ENCODE results near the gene USP40.

Gene USP40

GRCh38 chr2:233495503-233496496 is 70.8 kb downstream of the USP40 start:
- DNase-seq = no peak

DNA sequence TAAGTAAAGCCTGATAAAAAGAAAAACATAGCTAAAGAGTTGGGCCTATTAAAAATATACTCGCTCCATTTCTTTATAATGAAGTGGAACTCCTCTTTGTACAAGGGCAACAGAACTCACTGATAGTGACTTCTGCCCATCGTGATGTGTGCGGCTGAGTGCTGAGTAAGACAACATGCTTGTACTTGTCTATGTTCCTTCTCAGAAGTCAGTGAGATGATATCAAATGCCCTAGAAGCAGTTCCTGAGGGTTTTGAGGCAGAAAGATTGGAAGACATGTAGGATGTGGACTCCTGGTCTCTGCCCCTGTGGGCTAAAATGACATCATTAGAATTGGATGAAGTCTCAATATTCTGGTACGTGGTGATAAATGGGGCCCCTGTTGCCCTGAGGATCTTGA is 73.8 kb downstream of the USP40 start:
- no peak for DNase-seq

- no peak for DNase-seq
Observed at GRCh38 chr2:233492078-233492477, 74.5 kb downstream of the USP40 start.

DNA sequence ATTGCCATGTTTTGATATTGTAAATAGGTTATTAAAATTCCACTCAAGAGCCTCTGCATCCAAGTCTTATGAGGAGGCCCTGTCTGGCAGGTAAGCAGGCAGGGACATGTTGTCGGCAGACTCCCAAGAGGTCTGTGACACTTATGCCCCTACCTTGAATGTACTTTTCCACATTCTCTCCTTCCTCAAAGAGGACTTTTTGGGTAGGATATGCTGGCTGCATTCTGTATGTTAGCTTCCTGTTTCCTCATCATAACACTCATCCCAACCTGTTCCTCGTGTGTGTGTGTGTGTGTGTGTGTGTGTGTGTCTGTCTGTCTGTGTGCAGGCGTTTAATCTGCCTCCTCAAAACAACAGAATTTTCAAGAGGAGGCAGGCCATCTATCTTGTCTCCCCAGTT is 75.3 kb downstream of the USP40 start:
- no peak for DNase-seq

DNA sequence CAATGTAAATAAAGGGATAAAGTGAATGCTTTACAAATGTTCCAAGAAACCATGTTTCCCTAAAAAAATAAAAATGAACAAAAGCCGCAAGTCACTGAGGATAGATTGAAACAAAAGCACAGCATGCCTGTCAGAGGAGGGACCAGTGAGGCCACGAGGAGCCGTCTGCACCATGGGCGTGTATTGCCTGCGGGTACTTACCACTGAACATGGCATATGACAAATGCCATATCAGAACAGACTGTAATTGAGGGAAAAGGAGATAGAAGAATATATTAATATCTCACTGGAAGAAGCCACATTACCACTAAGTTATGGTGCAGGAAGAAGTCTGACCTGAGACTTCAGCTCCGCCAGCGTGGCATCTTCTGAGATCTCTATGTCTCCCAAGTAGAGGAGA is 75.8 kb downstream of the USP40 start:
- DNase-seq = no peak

GRCh38 chr2:233489666-233490065 is 76.9 kb downstream of the USP40 start:
- no peak for DNase-seq

- no peak for DNase-seq
Observed at GRCh38 chr2:233489143-233489542, 77.4 kb downstream of the USP40 start.

- DNase-seq = no peak
Observed at GRCh38 chr2:233487748-233488345, 78.7 kb downstream of the USP40 start.

- DNase-seq = no peak
Observed at GRCh38 chr2:233486778-233487552, 79.6 kb downstream of the USP40 start.

DNA sequence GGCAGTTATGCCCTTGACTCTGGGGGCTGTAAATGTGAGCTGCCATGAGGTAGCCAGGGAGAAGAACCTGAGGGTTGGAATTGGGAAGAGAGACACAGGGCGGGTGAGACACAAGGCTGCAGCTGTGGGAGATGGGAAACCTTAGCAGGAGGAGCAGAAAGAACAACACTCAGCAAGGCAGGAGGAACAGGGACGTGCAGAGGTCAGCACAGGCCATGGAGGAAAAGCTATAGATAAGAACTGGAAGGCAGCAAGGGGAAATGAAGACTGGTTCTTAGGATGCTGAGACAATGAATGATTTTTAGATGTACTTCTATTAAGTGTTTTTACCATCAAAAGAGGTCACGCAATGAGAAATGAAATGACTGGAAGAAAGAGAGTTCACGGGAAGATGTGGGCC is 80.2 kb downstream of the USP40 start:
- no peak for DNase-seq

- DNase-seq = no peak
Observed at GRCh38 chr2:233485726-233486125, 80.9 kb downstream of the USP40 start.

GRCh38 chr2:233482616-233483015 is 84.0 kb downstream of the USP40 start:
- no peak for DNase-seq

DNA sequence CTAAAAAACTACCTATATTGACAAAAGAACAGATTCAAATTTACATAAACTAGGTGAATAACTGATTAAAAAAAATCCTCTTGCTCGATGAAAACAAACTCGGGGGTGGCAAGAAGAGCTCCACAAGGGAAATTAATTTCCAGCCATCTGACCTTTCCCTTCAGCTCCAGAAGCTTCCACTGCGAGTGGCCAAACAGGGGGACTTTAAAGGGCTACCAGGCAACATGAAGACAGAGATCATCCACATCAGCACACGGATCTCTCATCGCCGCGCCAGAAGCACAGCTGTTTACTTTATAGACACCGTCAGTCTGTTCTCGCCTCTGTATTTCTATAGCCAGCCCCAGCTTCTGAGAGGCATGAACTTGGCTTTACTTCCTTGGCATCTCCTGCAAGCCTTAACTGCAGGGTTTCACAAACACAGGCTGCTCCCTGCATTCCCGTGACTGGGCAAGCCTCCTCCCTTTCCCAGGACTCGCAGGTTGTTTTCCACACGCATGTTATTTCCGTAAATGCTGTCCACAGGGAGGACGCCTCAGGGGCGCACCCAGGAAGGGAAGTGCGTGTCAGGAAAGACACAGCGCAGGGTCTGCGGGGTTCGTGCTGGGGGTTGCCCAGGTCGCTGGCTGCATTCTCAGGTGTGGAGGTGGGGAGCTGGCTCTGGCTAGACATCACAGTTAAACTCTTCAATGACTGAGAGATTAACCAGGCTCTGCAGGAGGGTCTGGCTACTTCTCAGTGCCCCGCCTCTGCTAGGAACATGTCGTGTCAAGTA is 85.0 kb downstream of the USP40 start:
- no peak for DNase-seq

GRCh38 chr2:233480490-233481202 is 85.9 kb downstream of the USP40 start:
- no peak for DNase-seq

DNA sequence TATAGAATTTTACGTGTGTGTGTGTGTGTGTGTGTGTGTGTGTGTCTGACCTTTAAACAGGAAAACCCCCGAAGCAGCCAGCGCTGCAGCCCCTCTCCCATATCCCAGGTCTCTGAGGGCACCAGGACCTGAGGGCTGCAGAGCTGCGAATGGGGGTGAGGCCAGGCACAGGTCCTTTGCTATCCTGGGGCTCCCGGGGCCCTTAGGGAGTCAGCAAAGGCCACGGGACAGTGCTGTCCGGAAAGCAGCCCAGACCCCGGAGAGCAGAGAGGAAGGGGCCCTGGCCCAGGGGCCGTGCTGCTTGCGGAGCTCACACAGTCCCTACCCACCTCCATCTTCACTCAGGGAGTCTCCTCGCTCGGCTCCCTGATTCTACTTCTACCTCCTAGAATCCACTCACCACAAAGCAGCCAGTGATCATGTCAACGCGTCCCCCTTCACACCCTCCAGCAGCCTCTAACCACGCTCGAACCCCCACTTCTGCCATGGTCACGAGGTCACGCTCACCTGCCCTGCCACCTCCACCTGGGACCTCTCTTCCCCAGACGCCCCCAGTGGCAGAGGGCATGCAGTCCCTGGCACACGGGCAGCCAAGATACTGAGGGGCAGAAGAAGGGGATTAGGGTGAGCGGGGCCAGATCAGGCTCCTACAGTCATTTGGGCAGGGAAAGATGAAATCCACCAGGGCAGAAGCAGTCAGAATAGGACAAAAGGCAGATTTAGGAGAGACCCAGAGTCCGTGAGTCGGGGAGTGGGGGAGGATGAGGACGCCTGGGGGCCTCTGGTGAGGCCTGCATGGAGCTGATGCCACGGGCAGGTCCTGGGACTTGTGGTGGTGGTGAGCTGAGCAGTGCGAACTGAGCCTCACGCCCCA is 86.7 kb downstream of the USP40 start:
- no peak for DNase-seq

DNA sequence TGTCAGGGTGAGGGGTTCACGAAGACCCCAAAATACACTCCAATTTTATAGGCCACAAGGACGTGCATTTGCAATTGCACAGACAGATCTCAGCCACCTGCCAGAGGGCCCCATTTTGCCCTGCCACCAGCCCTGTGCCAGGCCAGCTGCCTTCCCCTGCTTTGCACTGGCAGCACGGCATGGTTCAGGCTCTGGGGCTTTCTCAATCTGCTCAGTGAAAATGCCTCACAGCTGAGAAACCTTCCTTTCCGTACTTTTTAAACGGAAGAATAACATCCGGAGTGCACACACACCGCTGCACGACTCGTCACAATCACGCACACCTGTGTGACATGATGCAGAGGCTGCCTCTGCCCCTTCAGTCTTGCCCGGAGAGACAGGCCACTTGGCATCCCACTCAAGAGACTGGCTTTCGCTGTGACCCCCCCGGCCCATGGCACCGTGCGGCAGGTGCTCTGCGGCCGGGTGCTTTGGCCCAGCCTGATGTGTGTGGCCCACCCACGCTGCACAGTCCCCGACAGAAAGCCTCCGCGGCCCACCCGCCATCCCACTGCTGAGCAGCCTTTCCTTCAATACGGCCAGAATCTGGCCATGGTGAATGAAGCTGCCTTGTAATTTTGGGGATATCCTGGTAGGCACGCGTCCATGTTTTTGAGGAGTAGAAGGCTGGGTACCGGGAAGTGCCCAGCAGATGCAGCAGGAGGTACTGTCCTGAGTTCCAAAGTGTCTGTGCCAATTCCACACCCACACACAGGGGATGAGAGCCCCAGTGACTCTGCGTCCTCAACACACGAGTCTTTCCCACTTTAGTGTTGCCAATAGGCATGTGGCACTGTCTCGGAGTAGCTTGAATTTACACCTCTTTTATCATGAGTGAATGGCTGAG is 88.8 kb downstream of the USP40 start:
- no peak for DNase-seq

GRCh38 chr2:233476651-233477547 is 89.7 kb downstream of the USP40 start:
- DNase-seq = no peak

DNA sequence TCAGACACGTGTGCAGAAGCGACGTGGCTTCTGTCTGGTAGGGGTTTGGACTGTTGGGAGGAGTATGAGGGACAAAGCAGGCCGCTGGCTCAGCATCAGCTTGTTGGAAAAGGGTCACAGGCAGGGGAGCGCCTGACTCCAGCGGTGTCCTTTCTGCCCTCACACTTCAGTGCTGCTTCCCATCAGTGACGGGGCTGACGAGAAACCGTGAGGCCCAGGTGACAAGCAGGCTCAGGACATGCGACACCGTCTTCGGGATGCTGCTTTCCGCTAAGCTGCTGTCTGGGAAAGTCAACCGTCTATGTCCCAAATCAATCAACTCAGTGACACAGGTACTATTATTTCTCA is 90.5 kb downstream of the USP40 start:
- DNase-seq = no peak

Data from activated effector memory CD4-positive, alpha-beta T cell treated with Interleukin-2 at 50 U/mL for 16 hours (primary cell).